H1 (cell line): ENCODE results near the gene INTS6. TPM values are rescaled to one million over a fixed set of nuclear protein-coding genes. Genes with fewer than 3 reads are reported as not detected.

Experiments
- GTF2F1 ChIP-seq: IDR thresholded peaks from 2 replicates; pipeline ENCODE4 v1.6.1; 2012; ENCODE audit warnings: low read depth, low read length, improper control_type of control experiment, borderline replicate concordance
- HDAC6 ChIP-seq: IDR thresholded peaks from one replicate; pipeline ENCODE4 v1.7.1; 2012; ENCODE audit warnings: low read depth, mild to moderate bottlenecking, inconsistent platforms, low read length, moderate library complexity
- POU5F1 ChIP-seq: IDR thresholded peaks from 2 replicates; pipeline ENCODE4 v1.6.1; 2011; ENCODE audit warnings: low read depth, mild to moderate bottlenecking, low read length, moderate library complexity
- RFX5 ChIP-seq: IDR thresholded peaks from 2 replicates; pipeline ENCODE4 v1.6.1; 2011; ENCODE audit warnings: low read depth, low read length, improper control_type of control experiment, borderline replicate concordance
- YY1 ChIP-seq: IDR thresholded peaks from 2 replicates; pipeline ENCODE4 v1.6.1; 2011; ENCODE audit warnings: low read depth, mild to moderate bottlenecking, low read length
- polyA plus RNA-seq, 7 experiments: library from polyadenylated mRNA; depleted of rRNA in 3 of 7; stranded (reverse) in 5 of 7; unstranded in 2 of 7; fragments of >200 nt in 5 of 7; fragments of 200-250 nt in 2 of 7; gene quantifications; 1 replicate in 5 of 7; 2 replicates in 1 of 7; 4 replicates in 1 of 7; pipeline versions ENCODE4 v1.2.1 to v1.2.3, GENCODE V29; 2011 to 2013; ENCODE audit warnings: missing spikeins in 2 of 7, mixed read lengths in 2 of 7
- total RNA-seq: library from RNA; stranded (reverse); fragmentation: NEBNext Ultra II Directional; extraction: Animal tissue kit (Norgen Biotek cat#: 25700); gene quantifications from 2 replicates; pipeline ENCODE4 v1.2.1, GENCODE V29; 2021
- TF ChIP-seq, protein P1 (sequence below): fragments of 300-600 bp; sonication (generic); IDR thresholded peaks from 2 replicates; pipeline ENCODE4 v1.7.1; 2012; ENCODE audit warnings: low read length, moderate library complexity, mild to moderate bottlenecking, inconsistent platforms; ENCODE audit not compliant: insufficient replicate concordance

Gene INTS6
- total and polyA plus RNA-seq, 2 of the 8 experiments (the other 6 are each of a cell fraction or from before 2014, with no cell fraction given): 12.6 to 42.8 TPM

DNA sequence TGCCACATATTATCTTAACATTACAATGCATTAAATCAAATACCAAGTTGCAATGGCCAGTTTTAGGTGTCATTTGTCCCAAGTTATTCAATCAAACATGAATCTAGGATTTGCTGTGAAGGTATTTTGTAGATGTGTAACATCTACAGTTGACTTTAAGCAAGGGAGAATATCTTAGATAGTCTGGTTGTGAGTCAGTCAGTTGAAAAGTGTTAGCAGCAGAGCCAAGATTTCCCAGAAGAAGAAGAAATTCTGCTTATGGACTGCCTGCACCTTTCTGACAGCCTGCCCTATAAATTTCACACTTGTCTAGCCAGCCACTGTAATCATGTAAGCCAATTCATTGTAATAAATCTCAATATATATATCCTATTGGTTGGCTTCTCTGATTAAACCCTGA, 41.3 kb upstream of the INTS6 start (continued):
- TF ChIP-seq, protein P1, sequence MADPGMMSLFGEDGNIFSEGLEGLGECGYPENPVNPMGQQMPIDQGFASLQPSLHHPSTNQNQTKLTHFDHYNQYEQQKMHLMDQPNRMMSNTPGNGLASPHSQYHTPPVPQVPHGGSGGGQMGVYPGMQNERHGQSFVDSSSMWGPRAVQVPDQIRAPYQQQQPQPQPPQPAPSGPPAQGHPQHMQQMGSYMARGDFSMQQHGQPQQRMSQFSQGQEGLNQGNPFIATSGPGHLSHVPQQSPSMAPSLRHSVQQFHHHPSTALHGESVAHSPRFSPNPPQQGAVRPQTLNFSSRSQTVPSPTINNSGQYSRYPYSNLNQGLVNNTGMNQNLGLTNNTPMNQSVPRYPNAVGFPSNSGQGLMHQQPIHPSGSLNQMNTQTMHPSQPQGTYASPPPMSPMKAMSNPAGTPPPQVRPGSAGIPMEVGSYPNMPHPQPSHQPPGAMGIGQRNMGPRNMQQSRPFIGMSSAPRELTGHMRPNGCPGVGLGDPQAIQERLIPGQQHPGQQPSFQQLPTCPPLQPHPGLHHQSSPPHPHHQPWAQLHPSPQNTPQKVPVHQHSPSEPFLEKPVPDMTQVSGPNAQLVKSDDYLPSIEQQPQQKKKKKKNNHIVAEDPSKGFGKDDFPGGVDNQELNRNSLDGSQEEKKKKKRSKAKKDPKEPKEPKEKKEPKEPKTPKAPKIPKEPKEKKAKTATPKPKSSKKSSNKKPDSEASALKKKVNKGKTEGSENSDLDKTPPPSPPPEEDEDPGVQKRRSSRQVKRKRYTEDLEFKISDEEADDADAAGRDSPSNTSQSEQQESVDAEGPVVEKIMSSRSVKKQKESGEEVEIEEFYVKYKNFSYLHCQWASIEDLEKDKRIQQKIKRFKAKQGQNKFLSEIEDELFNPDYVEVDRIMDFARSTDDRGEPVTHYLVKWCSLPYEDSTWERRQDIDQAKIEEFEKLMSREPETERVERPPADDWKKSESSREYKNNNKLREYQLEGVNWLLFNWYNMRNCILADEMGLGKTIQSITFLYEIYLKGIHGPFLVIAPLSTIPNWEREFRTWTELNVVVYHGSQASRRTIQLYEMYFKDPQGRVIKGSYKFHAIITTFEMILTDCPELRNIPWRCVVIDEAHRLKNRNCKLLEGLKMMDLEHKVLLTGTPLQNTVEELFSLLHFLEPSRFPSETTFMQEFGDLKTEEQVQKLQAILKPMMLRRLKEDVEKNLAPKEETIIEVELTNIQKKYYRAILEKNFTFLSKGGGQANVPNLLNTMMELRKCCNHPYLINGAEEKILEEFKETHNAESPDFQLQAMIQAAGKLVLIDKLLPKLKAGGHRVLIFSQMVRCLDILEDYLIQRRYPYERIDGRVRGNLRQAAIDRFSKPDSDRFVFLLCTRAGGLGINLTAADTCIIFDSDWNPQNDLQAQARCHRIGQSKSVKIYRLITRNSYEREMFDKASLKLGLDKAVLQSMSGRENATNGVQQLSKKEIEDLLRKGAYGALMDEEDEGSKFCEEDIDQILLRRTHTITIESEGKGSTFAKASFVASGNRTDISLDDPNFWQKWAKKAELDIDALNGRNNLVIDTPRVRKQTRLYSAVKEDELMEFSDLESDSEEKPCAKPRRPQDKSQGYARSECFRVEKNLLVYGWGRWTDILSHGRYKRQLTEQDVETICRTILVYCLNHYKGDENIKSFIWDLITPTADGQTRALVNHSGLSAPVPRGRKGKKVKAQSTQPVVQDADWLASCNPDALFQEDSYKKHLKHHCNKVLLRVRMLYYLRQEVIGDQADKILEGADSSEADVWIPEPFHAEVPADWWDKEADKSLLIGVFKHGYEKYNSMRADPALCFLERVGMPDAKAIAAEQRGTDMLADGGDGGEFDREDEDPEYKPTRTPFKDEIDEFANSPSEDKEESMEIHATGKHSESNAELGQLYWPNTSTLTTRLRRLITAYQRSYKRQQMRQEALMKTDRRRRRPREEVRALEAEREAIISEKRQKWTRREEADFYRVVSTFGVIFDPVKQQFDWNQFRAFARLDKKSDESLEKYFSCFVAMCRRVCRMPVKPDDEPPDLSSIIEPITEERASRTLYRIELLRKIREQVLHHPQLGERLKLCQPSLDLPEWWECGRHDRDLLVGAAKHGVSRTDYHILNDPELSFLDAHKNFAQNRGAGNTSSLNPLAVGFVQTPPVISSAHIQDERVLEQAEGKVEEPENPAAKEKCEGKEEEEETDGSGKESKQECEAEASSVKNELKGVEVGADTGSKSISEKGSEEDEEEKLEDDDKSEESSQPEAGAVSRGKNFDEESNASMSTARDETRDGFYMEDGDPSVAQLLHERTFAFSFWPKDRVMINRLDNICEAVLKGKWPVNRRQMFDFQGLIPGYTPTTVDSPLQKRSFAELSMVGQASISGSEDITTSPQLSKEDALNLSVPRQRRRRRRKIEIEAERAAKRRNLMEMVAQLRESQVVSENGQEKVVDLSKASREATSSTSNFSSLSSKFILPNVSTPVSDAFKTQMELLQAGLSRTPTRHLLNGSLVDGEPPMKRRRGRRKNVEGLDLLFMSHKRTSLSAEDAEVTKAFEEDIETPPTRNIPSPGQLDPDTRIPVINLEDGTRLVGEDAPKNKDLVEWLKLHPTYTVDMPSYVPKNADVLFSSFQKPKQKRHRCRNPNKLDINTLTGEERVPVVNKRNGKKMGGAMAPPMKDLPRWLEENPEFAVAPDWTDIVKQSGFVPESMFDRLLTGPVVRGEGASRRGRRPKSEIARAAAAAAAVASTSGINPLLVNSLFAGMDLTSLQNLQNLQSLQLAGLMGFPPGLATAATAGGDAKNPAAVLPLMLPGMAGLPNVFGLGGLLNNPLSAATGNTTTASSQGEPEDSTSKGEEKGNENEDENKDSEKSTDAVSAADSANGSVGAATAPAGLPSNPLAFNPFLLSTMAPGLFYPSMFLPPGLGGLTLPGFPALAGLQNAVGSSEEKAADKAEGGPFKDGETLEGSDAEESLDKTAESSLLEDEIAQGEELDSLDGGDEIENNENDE: no peak
- TF ChIP-seq HDAC6 (no peak), GTF2F1 (no peak), POU5F1 (no peak), RFX5 (no peak), YY1 (no peak)
